ENCODE measurements around the gene CCDC192. TPM values are rescaled to one million over a fixed set of nuclear protein-coding genes. Genes with fewer than 3 reads are reported as not detected.

CCDC192 gene
- total RNA-seq, 4 donors from 2014 or later, result not detected

GRCh38 chr5:127858116-127858784 is 155.1 kb downstream of the CCDC192 start:
- TF ChIP-seq CTCF (IDR thresholded peaks at IDR 0.05) (no peak), POLR2A (IDR thresholded peaks at IDR 0.05) (no peak)
- 67 to 79% methylated on average over 5 of the region's 5 CpGs for WGBS, 2 donors
- H3K4me3 ChIP-seq (ENCODE audit: low read depth, poor library complexity, severe bottlenecking), result no peak overlapping the region
- intact Hi-C loops (cut with DNase I; ENCODE audit: low total_unique reads), result no loop called here
- DNase-seq (ENCODE audit: low spot score in 2 of 2), result no peak

- DNase-seq (ENCODE audit: low spot score in 2 of 2), result no peak
- no peak for TF ChIP-seq POLR2A (IDR thresholded peaks at IDR 0.05)
- no peak for TF ChIP-seq CTCF (IDR thresholded peaks at IDR 0.05)
- 88 to 97% methylated on average over 2 of the region's 2 CpGs for WGBS, 2 donors
- intact Hi-C loops (cut with DNase I; ENCODE audit: low total_unique reads), result no loop called here
- H3K4me3 ChIP-seq (ENCODE audit: low read depth, poor library complexity, severe bottlenecking), result no peak overlapping the region
Measured at GRCh38 chr5:127860291-127860690, 157.1 kb downstream of the CCDC192 start.

- intact Hi-C loops (cut with DNase I; ENCODE audit: low total_unique reads), result no loop called here
- no peak for DNase-seq (ENCODE audit: low spot score in 2 of 2)
- TF ChIP-seq CTCF (IDR thresholded peaks at IDR 0.05), result no peak
- TF ChIP-seq POLR2A (IDR thresholded peaks at IDR 0.05), result no peak
- H3K4me3 ChIP-seq (ENCODE audit: low read depth, poor library complexity, severe bottlenecking), result no peak overlapping the region
Measured at GRCh38 chr5:127863161-127863560, 160.0 kb downstream of the CCDC192 start.

- intact Hi-C loops (cut with DNase I; ENCODE audit: low total_unique reads), result no loop called here
- no peak for DNase-seq (ENCODE audit: low spot score in 2 of 2)
- H3K4me3 ChIP-seq (ENCODE audit: low read depth, poor library complexity, severe bottlenecking), result no peak overlapping the region
- 79 to 86% methylated on average over 7 of the region's 7 CpGs for WGBS, 2 donors
- TF ChIP-seq POLR2A (IDR thresholded peaks at IDR 0.05), result no peak
- TF ChIP-seq CTCF (IDR thresholded peaks at IDR 0.05), result no peak
Measured at GRCh38 chr5:127863610-127864395, 160.6 kb downstream of the CCDC192 start.

GRCh38 chr5:127864511-127864910 is 161.3 kb downstream of the CCDC192 start:
- DNase-seq (ENCODE audit: low spot score in 2 of 2), result no peak
- intact Hi-C loops (cut with DNase I; ENCODE audit: low total_unique reads), result no loop called here
- TF ChIP-seq CTCF (IDR thresholded peaks at IDR 0.05) (no peak), POLR2A (IDR thresholded peaks at IDR 0.05) (no peak)
- 71% methylated on average over 1 of the region's 1 CpG for WGBS, 2 donors
- no peak overlapping the region for H3K4me3 ChIP-seq (ENCODE audit: low read depth, poor library complexity, severe bottlenecking)
